Upper lobe of left lung (tissue), 4 donors: Measurements from ENCODE around the gene C2orf72.

Experiments used
- POLR2A ChIP-seq, 4 donors: fragments of 450-650 bp; IDR thresholded peaks; one replicate each; pipeline ENCODE4 v1.5.1; 2016 to 2017; ENCODE audit warnings: antibody characterized with exemption in 4 of 4, mild to moderate bottlenecking in 2 of 4
- POLR2AphosphoS5 ChIP-seq, 2 donors: sonication (generic); formaldehyde crosslinking; IDR thresholded peaks; one replicate each; pipeline ENCODE4 v1.5.1; 2017; ENCODE audit warnings: antibody characterized with exemption in 2 of 2
- TF ChIP-seq, protein P1 (sequence below), 6 experiments: fragments of 450-650 bp in 4 of 6; fragments of 200-600 bp in 2 of 6; sonication (generic) in 2 of 6; IDR thresholded peaks; one replicate each; pipeline ENCODE4 v1.5.1; 2016 to 2019; ENCODE audit warnings: antibody characterized with exemption in 6 of 6

DNA sequence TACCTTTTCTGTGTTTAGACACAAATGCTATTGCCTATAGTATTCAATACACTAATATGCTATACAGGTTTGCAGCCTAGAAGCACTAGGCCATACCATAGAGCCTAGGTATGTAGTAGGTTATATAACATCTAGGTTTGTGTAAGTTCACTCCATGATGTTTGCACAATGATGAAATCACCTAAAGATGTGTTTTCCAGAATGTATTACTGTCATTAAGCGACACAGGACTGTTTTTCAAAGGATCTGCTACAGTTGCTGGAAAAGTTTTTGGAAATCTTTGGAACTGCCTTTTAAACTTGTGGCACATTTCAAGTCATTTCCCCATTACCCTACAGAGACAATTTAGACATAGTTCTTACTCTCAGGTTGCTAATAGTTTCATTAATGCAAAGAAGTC, 28.6 kb downstream of the C2orf72 start:
- TF ChIP-seq, protein P1, sequence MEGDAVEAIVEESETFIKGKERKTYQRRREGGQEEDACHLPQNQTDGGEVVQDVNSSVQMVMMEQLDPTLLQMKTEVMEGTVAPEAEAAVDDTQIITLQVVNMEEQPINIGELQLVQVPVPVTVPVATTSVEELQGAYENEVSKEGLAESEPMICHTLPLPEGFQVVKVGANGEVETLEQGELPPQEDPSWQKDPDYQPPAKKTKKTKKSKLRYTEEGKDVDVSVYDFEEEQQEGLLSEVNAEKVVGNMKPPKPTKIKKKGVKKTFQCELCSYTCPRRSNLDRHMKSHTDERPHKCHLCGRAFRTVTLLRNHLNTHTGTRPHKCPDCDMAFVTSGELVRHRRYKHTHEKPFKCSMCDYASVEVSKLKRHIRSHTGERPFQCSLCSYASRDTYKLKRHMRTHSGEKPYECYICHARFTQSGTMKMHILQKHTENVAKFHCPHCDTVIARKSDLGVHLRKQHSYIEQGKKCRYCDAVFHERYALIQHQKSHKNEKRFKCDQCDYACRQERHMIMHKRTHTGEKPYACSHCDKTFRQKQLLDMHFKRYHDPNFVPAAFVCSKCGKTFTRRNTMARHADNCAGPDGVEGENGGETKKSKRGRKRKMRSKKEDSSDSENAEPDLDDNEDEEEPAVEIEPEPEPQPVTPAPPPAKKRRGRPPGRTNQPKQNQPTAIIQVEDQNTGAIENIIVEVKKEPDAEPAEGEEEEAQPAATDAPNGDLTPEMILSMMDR (IDR thresholded peaks at IDR 0.05), result no peak
- TF ChIP-seq POLR2A (IDR thresholded peaks at IDR 0.05) (no peak), POLR2AphosphoS5 (IDR thresholded peaks at IDR 0.05) (no peak)
